ENCODE measurements around the gene BPI.
A peak's percentile ranks its signal among the peaks of the same experiment; 100 is the strongest.
"Not testable (repeated sequence)": the region's sequence is repeated elsewhere in the genome, so short reads cannot be mapped to it uniquely, and the experiment has no call there.

BPI gene

DNA sequence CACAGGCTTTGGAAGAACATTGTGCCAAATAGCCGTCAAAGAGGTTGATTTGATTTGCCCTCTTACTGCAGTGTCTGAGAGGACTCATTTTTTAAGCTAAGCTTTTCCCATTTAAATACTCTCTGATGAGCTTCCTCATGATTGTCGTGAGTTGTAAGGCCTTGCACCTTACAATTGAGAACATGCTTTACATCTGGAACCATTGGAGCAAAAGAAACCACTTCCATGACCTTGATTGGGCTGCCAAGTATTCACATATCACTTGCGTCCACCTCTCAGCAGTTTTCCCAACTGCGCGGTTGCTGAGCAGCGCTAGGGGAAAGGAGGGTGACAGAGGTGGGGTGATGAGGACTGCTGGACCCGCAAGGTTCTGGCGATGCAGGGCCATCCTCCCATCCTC, 30.1 kb downstream of the BPI start:
- no peak overlapping the region for H3K27ac ChIP-seq
- no peak for TF ChIP-seq CTCF (IDR thresholded peaks at IDR 0.05)
- no peak for TF ChIP-seq ZFX (IDR thresholded peaks at IDR 0.05; ENCODE audit: borderline replicate concordance)

GRCh38 chr20:38336726-38337125, 32.8 kb downstream of the BPI start:
- no peak overlapping the region for H3K27ac ChIP-seq

DNA sequence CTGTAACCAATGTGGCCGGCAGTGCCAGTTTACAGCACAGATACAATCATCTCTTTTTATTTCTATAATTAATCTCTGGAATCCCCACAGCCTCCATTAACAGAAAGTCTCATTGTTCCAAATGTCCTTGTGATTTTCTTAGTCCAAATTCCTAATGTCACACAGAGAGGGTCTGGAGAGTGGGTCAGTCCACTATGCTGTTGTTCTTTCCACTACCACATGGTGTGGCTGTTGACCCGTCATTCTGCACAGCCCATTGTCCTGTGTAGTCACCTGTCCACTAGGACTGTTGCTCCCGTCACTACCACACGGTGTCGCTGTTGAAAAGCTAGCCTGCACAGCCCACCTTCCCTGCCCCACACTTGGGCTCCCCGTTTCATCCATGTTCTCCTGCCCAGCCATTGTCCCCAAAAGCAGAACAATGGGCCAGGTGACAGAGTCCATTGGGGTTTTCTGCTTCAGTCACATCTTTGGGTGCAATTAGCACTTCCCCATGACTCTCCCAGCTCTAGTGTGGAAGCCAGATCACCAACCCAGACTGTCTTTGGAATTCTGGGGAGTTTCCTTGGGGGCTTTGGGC, 33.7 kb downstream of the BPI start:
- H3K27ac ChIP-seq: no peak overlapping the region
- TF ChIP-seq CTCF (IDR thresholded peaks at IDR 0.05): peak; percentile 81
- TF ChIP-seq ZFX (IDR thresholded peaks at IDR 0.05; ENCODE audit: borderline replicate concordance): no peak

More at GRCh38 chr20:38336726-38337125, 32.8 kb downstream of the BPI start:
- TF ChIP-seq ZFX (IDR thresholded peaks at IDR 0.05; ENCODE audit: borderline replicate concordance): no peak
- no peak for TF ChIP-seq CTCF (IDR thresholded peaks at IDR 0.05)

GRCh38 chr20:38338849-38339520, 35.0 kb downstream of the BPI start:
- TF ChIP-seq ZFX (IDR thresholded peaks at IDR 0.05; ENCODE audit: borderline replicate concordance) (no peak), CTCF (IDR thresholded peaks at IDR 0.05) (no peak)
- no peak overlapping the region for H3K27ac ChIP-seq

- H3K27ac ChIP-seq: not testable (repeated sequence)
These were observed 35.6 kb downstream of the BPI start for GRCh38 chr20:38339521-38339896.

DNA sequence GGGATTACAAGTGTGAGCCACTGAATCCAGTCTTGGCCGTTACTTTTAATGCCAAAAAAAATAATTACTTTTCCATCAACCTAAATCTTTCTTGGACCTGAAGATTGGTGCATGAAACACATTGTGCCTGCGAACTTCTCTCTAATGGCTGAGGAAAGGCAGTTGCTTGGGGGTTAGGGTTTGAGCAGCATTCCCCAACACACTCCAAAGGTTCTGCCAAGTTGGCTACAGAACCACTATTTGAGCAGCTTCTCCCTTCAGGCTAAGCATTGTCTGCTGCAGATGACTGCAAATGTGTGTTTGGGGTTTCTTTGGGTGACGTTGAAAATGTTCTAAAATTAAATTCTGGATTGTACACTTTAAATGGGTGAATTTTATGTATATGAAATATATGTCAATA, 36.0 kb downstream of the BPI start:
- TF ChIP-seq CTCF (IDR thresholded peaks at IDR 0.05) (no peak), ZFX (IDR thresholded peaks at IDR 0.05; ENCODE audit: borderline replicate concordance) (no peak)
- no peak overlapping the region for H3K27ac ChIP-seq

- TF ChIP-seq CTCF (IDR thresholded peaks at IDR 0.05) (no peak), ZFX (IDR thresholded peaks at IDR 0.05; ENCODE audit: borderline replicate concordance) (no peak)
- no peak overlapping the region for H3K27ac ChIP-seq
These were observed 36.7 kb downstream of the BPI start for GRCh38 chr20:38340693-38341092.

- H3K27ac ChIP-seq: no peak overlapping the region
- no peak for TF ChIP-seq ZFX (IDR thresholded peaks at IDR 0.05; ENCODE audit: borderline replicate concordance)
- no peak for TF ChIP-seq CTCF (IDR thresholded peaks at IDR 0.05)
These were observed 38.3 kb downstream of the BPI start for GRCh38 chr20:38342216-38342615.

Measured in 22Rv1 (cell line).